T-cell (primary cell): ENCODE data around the gene AGBL1. TPM values are rescaled to one million over a fixed set of nuclear protein-coding genes. Genes with fewer than 3 reads are reported as not detected.
A peak's percentile ranks its signal among the peaks of the same experiment; 100 is the strongest.

Experiments used
- ATAC-seq, 4 experiments: fragments of 200-7000 bp in 3 of 4; fragments of 150-1000 bp in 1 of 4; cut with Tn5 transposase; replicated peaks in 1 of 4; 1 replicate in 3 of 4; 2 replicates in 1 of 4; pipeline ENCODE4 v1.10.0; 2021; ENCODE audit warnings: moderate library complexity in 3 of 4, mild to moderate bottlenecking in 2 of 4, moderate number of reproducible peaks in 1 of 4
- CTCF ChIA-PET, 2 donors: fragments of 300-600 bp; sonication (Branson Sonifier 250); formaldehyde crosslinking; loops; one replicate each; lab custom pipeline; 2022; ENCODE audit warnings: antibody characterized with exemption in 2 of 2; lab: Charles Lee
- POLR2A ChIA-PET, 2 donors: fragments of 300-600 bp; sonication (Branson Sonifier 250); formaldehyde crosslinking; loops; one replicate each; lab custom pipeline; 2022; ENCODE audit warnings: antibody characterized with exemption in 2 of 2; lab: Charles Lee
- DNase-seq, 35 experiments: peaks; one replicate each; pipeline versions ENCODE4 v3.0.0 to v3.0.0-alpha.2; 2013 to 2023
- H3K27ac ChIP-seq: one replicate; pipeline ENCODE4 v1.5.1; 2013; ENCODE audit warnings: low read length
- H3K27me3 ChIP-seq, 2 experiments: replicated peaks in 1 of 2; 1 replicate in 1 of 2; 2 replicates in 1 of 2; pipeline versions ENCODE4 v1.6.1 to v1.7.0; 2013; ENCODE audit warnings: low read length in 1 of 2, mixed read lengths in 1 of 2; ENCODE audit not compliant: control insufficient read depth in 2 of 2, insufficient read depth in 2 of 2; ENCODE audit errors: extremely low read depth in 1 of 2
- H3K36me3 ChIP-seq, 2 donors: 1 replicate in 1 of 2; 2 replicates in 1 of 2; pipeline versions ENCODE4 v1.6.1 to v1.7.0; 2013; ENCODE audit warnings: low read length in 1 of 2; ENCODE audit not compliant: control insufficient read depth in 2 of 2, insufficient read depth in 1 of 2; ENCODE audit errors: extremely low read depth in 1 of 2
- H3K4me1 ChIP-seq, 2 experiments: 1 replicate in 1 of 2; 2 replicates in 1 of 2; pipeline versions ENCODE4 v1.6.1 to v1.7.0; 2013; ENCODE audit warnings: low read length in 2 of 2, mixed read lengths in 1 of 2; ENCODE audit not compliant: insufficient read depth in 2 of 2, control insufficient read depth in 1 of 2; ENCODE audit errors: extremely low read depth in 1 of 2
- H3K4me3 ChIP-seq, 2 donors: 1 replicate in 1 of 2; 2 replicates in 1 of 2; pipeline versions ENCODE4 v1.5.1 to v1.7.0; 2013; ENCODE audit warnings: mild to moderate bottlenecking in 2 of 2, low read length in 1 of 2, moderate library complexity in 1 of 2; ENCODE audit not compliant: control insufficient read depth in 1 of 2; ENCODE audit errors: extremely low read depth in 1 of 2
- H3K9me3 ChIP-seq: 2 replicates; pipeline ENCODE4 v1.7.0; 2013
- H3K27ac Mint-ChIP-seq, 2 donors: one replicate each; pipeline ENCODE4 v1.8.0; 2020 to 2021; ENCODE audit warnings: mild to moderate bottlenecking in 2 of 2, mixed read lengths in 2 of 2
- H3K27me3 Mint-ChIP-seq, 2 donors: one replicate each; pipeline ENCODE4 v1.8.0; 2021 to 2022; ENCODE audit warnings: mixed read lengths in 2 of 2
- H3K36me3 Mint-ChIP-seq: one replicate; pipeline ENCODE4 v1.8.0; 2021; ENCODE audit warnings: mixed read lengths
- H3K4me1 Mint-ChIP-seq, 3 donors: one replicate each; pipeline ENCODE4 v1.8.0; 2020 to 2022; ENCODE audit warnings: mixed read lengths in 3 of 3, mild to moderate bottlenecking in 1 of 3
- H3K4me3 Mint-ChIP-seq, 3 donors: one replicate each; pipeline ENCODE4 v1.8.0; 2020 to 2022; ENCODE audit warnings: mild to moderate bottlenecking in 3 of 3, mixed read lengths in 3 of 3, moderate library complexity in 3 of 3
- H3K9me3 Mint-ChIP-seq, 3 donors: one replicate each; pipeline ENCODE4 v1.8.0; 2020 to 2022; ENCODE audit warnings: mixed read lengths in 3 of 3
- WGBS: methylation state at CpG from one replicate; pipeline ENCODE4 v1.1.5; 2013; ENCODE audit warnings: missing lambda C conversion rate; ENCODE audit not compliant: insufficient coverage; 5-methylcytosine and 5-hydroxymethylcytosine counted together
- total RNA-seq, 35 experiments: library from RNA in 6 of 35; stranded (reverse) in 6 of 35; fragments of 120-200 nt in 1 of 35; gene quantifications; one replicate each; pipeline versions ENCODE4 v1.2.1 to v1.2.4 and lab custom pipeline; 2013 to 2026

The AGBL1 gene
- total RNA-seq, 5 donors from 2014 or later (not counting 1 experiment from before 2014, with no cell fraction given) = not detected

- peak overlapping the region; percentile 71 to 80 for H3K27ac Mint-ChIP-seq
- Histone ChIP-seq H3K36me3 (no peaks in the 10 kb centered on the region), H3K27ac (peak overlapping the region; percentile 43), H3K4me3 (no peak overlapping the region), H3K27me3 (no peaks in the 10 kb centered on the region), H3K9me3 (no peaks in the 10 kb centered on the region), H3K4me1 (peaks cover 0 to 28% of the 10 kb centered on the region in 2 experiments)
- no CpG with 5 or more reads among the region's 2 CpGs for WGBS
- H3K4me3 Mint-ChIP-seq = no peak overlapping the region
- POLR2A ChIA-PET = no interaction called here
- H3K9me3 Mint-ChIP-seq = peaks cover 0 to 14% (median 0%) of the 10 kb centered on the region in 3 donors
- peak; percentile 71 to 91 (median 84) for ATAC-seq
- H3K4me1 Mint-ChIP-seq = peaks cover 48 to 64% (median 64%) of the 10 kb centered on the region in 3 donors
- CTCF ChIA-PET = no interaction called here
- H3K36me3 Mint-ChIP-seq = no peaks in the 10 kb centered on the region
- DNase-seq = peak in 18 of 35 experiments; percentile 0 to 58 (median 8)
- no peaks in the 10 kb centered on the region for H3K27me3 Mint-ChIP-seq
Observed at GRCh38 chr15:86611417-86612040, 531.9 kb downstream of the AGBL1 start.

- DNase-seq = no peak
- ATAC-seq = no peak
- Mint-ChIP-seq H3K4me1 (peaks cover 63 to 90% (median 88%) of the 10 kb centered on the region in 3 donors), H3K36me3 (no peaks in the 10 kb centered on the region), H3K9me3 (peaks cover 0 to 14% (median 0%) of the 10 kb centered on the region in 3 donors), H3K27me3 (no peaks in the 10 kb centered on the region), H3K4me3 (peak overlapping the region; percentile 32 to 69 (median 48)), H3K27ac (peak overlapping the region; percentile 71 to 88)
- H3K27ac ChIP-seq = peak overlapping the region; percentile 26
- ChIA-PET CTCF (no interaction called here), POLR2A (no interaction called here)
- no peaks in the 10 kb centered on the region for H3K9me3 ChIP-seq
- peaks cover 0 to 28% of the 10 kb centered on the region in 2 experiments for H3K4me1 ChIP-seq
- no peak overlapping the region for H3K4me3 ChIP-seq
- 100% methylated on average over 2 of the region's 3 CpGs for WGBS
- no peaks in the 10 kb centered on the region for H3K36me3 ChIP-seq
- no peaks in the 10 kb centered on the region for H3K27me3 ChIP-seq
Observed at GRCh38 chr15:86615411-86615810, 535.7 kb downstream of the AGBL1 start.

- peak in 1 of 35 experiments; percentile 22 for DNase-seq
- H3K27me3 ChIP-seq = no peaks in the 10 kb centered on the region
- peak overlapping the region; percentile 26 for H3K27ac ChIP-seq
- Mint-ChIP-seq H3K27ac (peak overlapping the region; percentile 71 to 88), H3K36me3 (no peaks in the 10 kb centered on the region), H3K4me3 (peak overlapping the region; percentile 32 to 69 (median 48)), H3K4me1 (peaks cover 67 to 91% (median 89%) of the 10 kb centered on the region in 3 donors), H3K9me3 (peaks cover 0 to 14% (median 0%) of the 10 kb centered on the region in 3 donors), H3K27me3 (no peaks in the 10 kb centered on the region)
- CTCF ChIA-PET = no interaction called here
- H3K4me3 ChIP-seq = no peak overlapping the region
- H3K36me3 ChIP-seq = no peaks in the 10 kb centered on the region
- H3K9me3 ChIP-seq = no peaks in the 10 kb centered on the region
- H3K4me1 ChIP-seq = peaks cover 0 to 28% of the 10 kb centered on the region in 2 experiments
- POLR2A ChIA-PET = no interaction called here
- WGBS = 67% methylated on average over 2 of the region's 3 CpGs
- ATAC-seq = peak in 3 of 4 experiments; percentile 33 to 44 (median 38)
Observed at GRCh38 chr15:86615816-86616215, 536.1 kb downstream of the AGBL1 start.

- H3K27me3 ChIP-seq = no peaks in the 10 kb centered on the region
- H3K9me3 Mint-ChIP-seq = peaks cover 0 to 14% (median 0%) of the 10 kb centered on the region in 3 donors
- no CpG with 5 or more reads among the region's 1 CpG for WGBS
- H3K27me3 Mint-ChIP-seq = no peaks in the 10 kb centered on the region
- H3K27ac ChIP-seq = no peak overlapping the region
- peak overlapping the region; percentile 36 to 78 for H3K27ac Mint-ChIP-seq
- H3K4me1 Mint-ChIP-seq = peaks cover 64 to 85% (median 83%) of the 10 kb centered on the region in 3 donors
- no peaks in the 10 kb centered on the region for H3K36me3 Mint-ChIP-seq
- CTCF ChIA-PET = interaction anchor here in 1 of 2 donors (0.6 kb wide), 1 partner anchor 759 kb away, joined by 3 read pairs; no protein-coding TSS in a partner anchor
- no peak overlapping the region for H3K4me3 ChIP-seq
- POLR2A ChIA-PET = no interaction called here
- ATAC-seq (no peak), DNase-seq (no peak)
- H3K4me1 ChIP-seq = peaks cover 0 to 27% of the 10 kb centered on the region in 2 experiments
- no peaks in the 10 kb centered on the region for H3K36me3 ChIP-seq
- H3K9me3 ChIP-seq = no peaks in the 10 kb centered on the region
- H3K4me3 Mint-ChIP-seq = peak overlapping the region in 1 of 3 donors; percentile 69
Observed at GRCh38 chr15:86616771-86617170, 537.1 kb downstream of the AGBL1 start.

GRCh38 chr15:86620157-86620556 is 540.5 kb downstream of the AGBL1 start:
- H3K4me3 ChIP-seq = no peak overlapping the region
- no peaks in the 10 kb centered on the region for H3K27me3 ChIP-seq
- no peaks in the 10 kb centered on the region for H3K9me3 ChIP-seq
- no peak for ATAC-seq
- peaks cover 0 to 15% of the 10 kb centered on the region in 2 experiments for H3K4me1 ChIP-seq
- Mint-ChIP-seq H3K27me3 (no peaks in the 10 kb centered on the region), H3K36me3 (no peaks in the 10 kb centered on the region), H3K27ac (no peak overlapping the region), H3K4me3 (no peak overlapping the region), H3K9me3 (peaks cover 0 to 7% (median 0%) of the 10 kb centered on the region in 3 donors), H3K4me1 (peaks cover 48 to 64% (median 63%) of the 10 kb centered on the region in 3 donors)
- ChIA-PET POLR2A (interaction anchor here in 1 of 2 donors (0.6 kb wide), 1 partner anchor 7 kb away, joined by 4 read pairs; no protein-coding TSS in a partner anchor), CTCF (no interaction called here)
- DNase-seq = no peak
- H3K36me3 ChIP-seq = no peaks in the 10 kb centered on the region
- WGBS = no CpG with 5 or more reads among the region's 5 CpGs
- H3K27ac ChIP-seq = no peak overlapping the region

GRCh38 chr15:86620641-86621349 is 541.1 kb downstream of the AGBL1 start:
- ATAC-seq = no peak
- 78% methylated on average over 5 of the region's 8 CpGs for WGBS
- no peak for DNase-seq

More at GRCh38 chr15:86620641-86621349, 541.1 kb downstream of the AGBL1 start:
- CTCF ChIA-PET = no interaction called here
- Histone ChIP-seq H3K4me3 (no peak overlapping the region), H3K27ac (no peak overlapping the region), H3K9me3 (no peaks in the 10 kb centered on the region), H3K27me3 (no peaks in the 10 kb centered on the region), H3K4me1 (peaks cover 0 to 11% of the 10 kb centered on the region in 2 experiments), H3K36me3 (no peaks in the 10 kb centered on the region)
- Mint-ChIP-seq H3K4me3 (peak overlapping the region in 1 of 3 donors; percentile 0), H3K4me1 (peaks cover 42 to 61% (median 59%) of the 10 kb centered on the region in 3 donors), H3K36me3 (no peaks in the 10 kb centered on the region), H3K27me3 (no peaks in the 10 kb centered on the region), H3K9me3 (peaks cover 0 to under 1% (median 0%) of the 10 kb centered on the region in 3 donors), H3K27ac (no peak overlapping the region)
- POLR2A ChIA-PET = interaction anchor here in 1 of 2 donors (0.6 kb wide), 1 partner anchor 8 kb away, joined by 4 read pairs; no protein-coding TSS in a partner anchor
